Panc1 (cell line): ENCODE data around the gene LIX1.
"Not testable (repeated sequence)": the region's sequence is repeated elsewhere in the genome, so short reads cannot be mapped to it uniquely, and the experiment has no call there.

ENCODE experiments used
- POLR2AphosphoS5 ChIP-seq: IDR thresholded peaks from 2 replicates; pipeline ENCODE4 v1.6.1; 2012; ENCODE audit warnings: mild to moderate bottlenecking, low read depth, low read length, moderate library complexity
- SIN3A ChIP-seq: IDR thresholded peaks from 2 replicates; pipeline ENCODE4 v1.6.1; 2012; ENCODE audit warnings: low read depth, mild to moderate bottlenecking, low read length, moderate library complexity, borderline replicate concordance; ENCODE audit not compliant: insufficient read depth
- TCF7L2 ChIP-seq: IDR thresholded peaks from 2 replicates; pipeline ENCODE4 v1.6.1; 2011; ENCODE audit warnings: mild to moderate bottlenecking, low read depth, low read length, inconsistent platforms
- TF ChIP-seq, protein P1 (sequence below): fragments of 450-650 bp; IDR thresholded peaks from 2 replicates; pipeline ENCODE4 v1.5.1; 2017; ENCODE audit warnings: mild to moderate bottlenecking

- TF ChIP-seq, protein P1, sequence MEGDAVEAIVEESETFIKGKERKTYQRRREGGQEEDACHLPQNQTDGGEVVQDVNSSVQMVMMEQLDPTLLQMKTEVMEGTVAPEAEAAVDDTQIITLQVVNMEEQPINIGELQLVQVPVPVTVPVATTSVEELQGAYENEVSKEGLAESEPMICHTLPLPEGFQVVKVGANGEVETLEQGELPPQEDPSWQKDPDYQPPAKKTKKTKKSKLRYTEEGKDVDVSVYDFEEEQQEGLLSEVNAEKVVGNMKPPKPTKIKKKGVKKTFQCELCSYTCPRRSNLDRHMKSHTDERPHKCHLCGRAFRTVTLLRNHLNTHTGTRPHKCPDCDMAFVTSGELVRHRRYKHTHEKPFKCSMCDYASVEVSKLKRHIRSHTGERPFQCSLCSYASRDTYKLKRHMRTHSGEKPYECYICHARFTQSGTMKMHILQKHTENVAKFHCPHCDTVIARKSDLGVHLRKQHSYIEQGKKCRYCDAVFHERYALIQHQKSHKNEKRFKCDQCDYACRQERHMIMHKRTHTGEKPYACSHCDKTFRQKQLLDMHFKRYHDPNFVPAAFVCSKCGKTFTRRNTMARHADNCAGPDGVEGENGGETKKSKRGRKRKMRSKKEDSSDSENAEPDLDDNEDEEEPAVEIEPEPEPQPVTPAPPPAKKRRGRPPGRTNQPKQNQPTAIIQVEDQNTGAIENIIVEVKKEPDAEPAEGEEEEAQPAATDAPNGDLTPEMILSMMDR = not testable (repeated sequence)
- TF ChIP-seq SIN3A, TCF7L2, POLR2AphosphoS5: not testable (repeated sequence)
These were observed 57.5 kb downstream of the LIX1 start for GRCh38 chr5:97084782-97085458.
